ENCODE results near the gene GAGE10.

Gene GAGE10

GRCh38 chrX:49303346-49303745 is at the start of gene GAGE10:
GAGE10 (plus strand) TSS chrX:49303646; CDS start chrX:49304860, 1,214 bp downstream.
- DNase-seq (ENCODE audit: low spot score): no peak

- no peak for DNase-seq (ENCODE audit: low spot score)
Observed at GRCh38 chrX:49254639-49255038, 48.8 kb upstream of the GAGE10 start.

- no peak for DNase-seq (ENCODE audit: low spot score)
Observed at GRCh38 chrX:49256268-49256995, 47.0 kb upstream of the GAGE10 start.

GRCh38 chrX:49257074-49257790 is 46.2 kb upstream of the GAGE10 start:
- DNase-seq (ENCODE audit: low spot score): no peak

- DNase-seq (ENCODE audit: low spot score): no peak
Observed at GRCh38 chrX:49257846-49258748, 45.3 kb upstream of the GAGE10 start.

GRCh38 chrX:49258749-49259124 is 44.7 kb upstream of the GAGE10 start:
- DNase-seq (ENCODE audit: low spot score): no peak

- DNase-seq (ENCODE audit: low spot score): no peak
Observed at GRCh38 chrX:49260221-49260985, 43.0 kb upstream of the GAGE10 start.

GRCh38 chrX:49262603-49263002 is 40.8 kb upstream of the GAGE10 start:
- no peak for DNase-seq (ENCODE audit: low spot score)

- no peak for DNase-seq (ENCODE audit: low spot score)
Observed at GRCh38 chrX:49263631-49264030, 39.8 kb upstream of the GAGE10 start.

- DNase-seq (ENCODE audit: low spot score): no peak
Observed at GRCh38 chrX:49264460-49264859, 39.0 kb upstream of the GAGE10 start, which contains the start of gene FOXP3. FOXP3 (minus strand) TSS chrX:49264710; CDS start chrX:49258505, 6,205 bp downstream.

- DNase-seq (ENCODE audit: low spot score): no peak
Observed at GRCh38 chrX:49266523-49267445, 36.7 kb upstream of the GAGE10 start.

- DNase-seq (ENCODE audit: low spot score): no peak
Observed at GRCh38 chrX:49268702-49269009, 34.8 kb upstream of the GAGE10 start.

- peak; percentile 95 for DNase-seq (ENCODE audit: low spot score)
Observed at GRCh38 chrX:49269010-49269766, 34.3 kb upstream of the GAGE10 start.

- DNase-seq (ENCODE audit: low spot score): no peak
Observed at GRCh38 chrX:49269767-49270248, 33.6 kb upstream of the GAGE10 start, which contains the start of gene PPP1R3F. PPP1R3F (plus strand) TSS chrX:49269793; CDS start chrX:49269870, 77 bp downstream.

GRCh38 chrX:49270249-49270921 is 33.1 kb upstream of the GAGE10 start:
- no peak for DNase-seq (ENCODE audit: low spot score)

- DNase-seq (ENCODE audit: low spot score): no peak
Observed at GRCh38 chrX:49271341-49271740, 32.1 kb upstream of the GAGE10 start.

- no peak for DNase-seq (ENCODE audit: low spot score)
Observed at GRCh38 chrX:49272421-49272820, 31.0 kb upstream of the GAGE10 start.

- DNase-seq (ENCODE audit: low spot score): no peak
Observed at GRCh38 chrX:49273181-49273727, 30.2 kb upstream of the GAGE10 start.

- no peak for DNase-seq (ENCODE audit: low spot score)
Observed at GRCh38 chrX:49276207-49276606, 27.2 kb upstream of the GAGE10 start.

Measured in GM03348 (cell line).